DND-41 (cell line): ENCODE data around the gene TBX18.

Experiments
- ATAC-seq: fragments of 200-7000 bp; cut with Tn5 transposase; 3 replicates; pipeline ENCODE4 v1.9.1; 2021; ENCODE audit warnings: low read depth; ENCODE audit not compliant: insufficient read depth
- DNase-seq: peaks from one replicate; pipeline ENCODE4 v3.0.0-alpha.2; 2020
- H2AFZ ChIP-seq: 2 replicates; pipeline ENCODE4 v1.6.0; 2012; ENCODE audit warnings: low read depth, low read length
- H3K27ac ChIP-seq: 2 replicates; pipeline ENCODE4 v1.5.1; 2012; ENCODE audit warnings: low read length, inconsistent platforms
- H3K27me3 ChIP-seq: fragments of 200-600 bp; sonication (generic); 2 replicates; pipeline ENCODE4 v1.6.0; 2012; ENCODE audit warnings: low read length, mild to moderate bottlenecking, inconsistent platforms; ENCODE audit not compliant: insufficient read depth, poor library complexity
- H3K36me3 ChIP-seq: 2 replicates; pipeline ENCODE4 v1.5.1; 2012; ENCODE audit warnings: low read length, inconsistent platforms; ENCODE audit not compliant: insufficient read depth
- H3K4me1 ChIP-seq: 2 replicates; pipeline ENCODE4 v1.5.1; 2012; ENCODE audit warnings: mild to moderate bottlenecking, low read length; ENCODE audit not compliant: insufficient read depth
- H3K4me2 ChIP-seq: 2 replicates; pipeline ENCODE4 v1.6.0; 2012; ENCODE audit warnings: mild to moderate bottlenecking, moderate library complexity, low read length, inconsistent platforms; ENCODE audit not compliant: insufficient read depth
- H3K4me3 ChIP-seq, 2 experiments: fragments of 200-600 bp in 1 of 2; shearing (Covaris generic) in 1 of 2; 2 replicates each; pipeline ENCODE4 v1.5.1; 2012 to 2016; ENCODE audit warnings: inconsistent platforms in 2 of 2, low read length in 2 of 2, mild to moderate bottlenecking in 2 of 2, low read depth in 1 of 2, moderate library complexity in 1 of 2
- H3K79me2 ChIP-seq: 2 replicates; pipeline ENCODE4 v1.6.0; 2012; ENCODE audit warnings: low read length, inconsistent platforms; ENCODE audit not compliant: insufficient read depth
- H3K9ac ChIP-seq: 2 replicates; pipeline ENCODE4 v1.6.0; 2012; ENCODE audit warnings: low read depth, mild to moderate bottlenecking, inconsistent platforms, low read length, moderate library complexity
- H3K9me3 ChIP-seq: 2 replicates; pipeline ENCODE4 v1.5.1; 2012; ENCODE audit warnings: low read length, moderate library complexity, mild to moderate bottlenecking, inconsistent platforms; ENCODE audit not compliant: insufficient read depth, severe bottlenecking
- H4K20me1 ChIP-seq: 2 replicates; pipeline ENCODE4 v1.6.0; 2012; ENCODE audit warnings: low read length; ENCODE audit not compliant: insufficient read depth
- CTCF ChIP-seq: IDR thresholded peaks from 2 replicates; pipeline ENCODE4 v1.5.1; 2012; ENCODE audit warnings: borderline replicate concordance, low read length, moderate library complexity, mild to moderate bottlenecking; ENCODE audit not compliant: poor library complexity, severe bottlenecking; ENCODE audit errors: extremely low read depth
- EZH2 ChIP-seq: IDR thresholded peaks from 3 replicates; pipeline ENCODE4 v1.6.1; 2012; ENCODE audit warnings: borderline replicate concordance, low read depth, mild to moderate bottlenecking, moderate library complexity, low read length, inconsistent platforms; ENCODE audit not compliant: severe bottlenecking

Gene TBX18

GRCh38 chr6:84696166-84696565 lies 68.2 kb downstream of the TBX18 start:
- Histone ChIP-seq H3K4me2 (no peak overlapping the region), H3K4me1 (no peaks in the 10 kb centered on the region), H2AFZ (no peak overlapping the region), H3K9ac (no peak overlapping the region), H4K20me1 (no peaks in the 10 kb centered on the region), H3K79me2 (no peaks in the 10 kb centered on the region), H3K27ac (no peak overlapping the region), H3K9me3 (no peaks in the 10 kb centered on the region), H3K4me3 (no peak overlapping the region), H3K27me3 (no peaks in the 10 kb centered on the region), H3K36me3 (no peaks in the 10 kb centered on the region)
- TF ChIP-seq EZH2 (no peak), CTCF (no peak)
- no peak for DNase-seq
- ATAC-seq: no peak

- DNase-seq (no peak), ATAC-seq (no peak)
- Histone ChIP-seq H3K4me2 (no peak overlapping the region), H3K27me3 (no peaks in the 10 kb centered on the region), H2AFZ (no peak overlapping the region), H3K4me1 (no peaks in the 10 kb centered on the region), H3K4me3 (no peak overlapping the region), H3K9ac (no peak overlapping the region), H3K36me3 (no peaks in the 10 kb centered on the region), H3K79me2 (no peaks in the 10 kb centered on the region), H4K20me1 (no peaks in the 10 kb centered on the region), H3K9me3 (no peaks in the 10 kb centered on the region), H3K27ac (no peak overlapping the region)
- no peak for TF ChIP-seq EZH2
- TF ChIP-seq CTCF: no peak
These were observed 72.3 kb downstream of the TBX18 start for GRCh38 chr6:84691978-84692623.

- no peak overlapping the region for H3K4me3 ChIP-seq
- no peak overlapping the region for H3K4me2 ChIP-seq
- H3K79me2 ChIP-seq: no peaks in the 10 kb centered on the region
- H3K9me3 ChIP-seq: no peaks in the 10 kb centered on the region
- ATAC-seq (no peak), DNase-seq (no peak)
- no peak overlapping the region for H2AFZ ChIP-seq
- H3K27ac ChIP-seq: no peak overlapping the region
- TF ChIP-seq EZH2 (no peak), CTCF (no peak)
- no peaks in the 10 kb centered on the region for H4K20me1 ChIP-seq
- no peak overlapping the region for H3K9ac ChIP-seq
- no peaks in the 10 kb centered on the region for H3K27me3 ChIP-seq
- H3K4me1 ChIP-seq: no peaks in the 10 kb centered on the region
- H3K36me3 ChIP-seq: no peaks in the 10 kb centered on the region
These were observed 76.1 kb downstream of the TBX18 start for GRCh38 chr6:84688141-84688873.
